H4 (cell line): ENCODE results near the gene RPUSD1. TPM values are rescaled to one million over a fixed set of nuclear protein-coding genes. Genes with fewer than 3 reads are reported as not detected.
A peak's percentile ranks its signal among the peaks of the same experiment; 100 is the strongest.

Source experiments
- DNase-seq: peaks from one replicate; pipeline ENCODE4 v3.0.0-alpha.2; 2015; ENCODE audit warnings: low spot score
- total RNA-seq: library from RNA; depleted of rRNA; stranded (reverse); fragments of >200 nt; shearing (Covaris generic); gene quantifications from 2 replicates; pipeline ENCODE4 v1.2.3, GENCODE V29; 2014

RPUSD1 gene
- total RNA-seq, 1 experiment from 2014 or later = 18.6 TPM

- no peak for DNase-seq
These were observed 30.4 kb upstream of the RPUSD1 start for GRCh38 chr16:818592-818991.

- DNase-seq = no peak
These were observed 30.0 kb upstream of the RPUSD1 start for GRCh38 chr16:818132-818531.

- no peak for DNase-seq
These were observed 29.1 kb upstream of the RPUSD1 start for GRCh38 chr16:817001-817906.

GRCh38 chr16:815861-816260, 27.7 kb upstream of the RPUSD1 start:
- DNase-seq = no peak

- DNase-seq = no peak
These were observed 26.8 kb upstream of the RPUSD1 start for GRCh38 chr16:814974-815373.

- DNase-seq = no peak
These were observed 25.8 kb upstream of the RPUSD1 start for GRCh38 chr16:813916-814412.

- no peak for DNase-seq
These were observed 25.2 kb upstream of the RPUSD1 start for GRCh38 chr16:813204-813915.

GRCh38 chr16:808085-808386, 19.9 kb upstream of the RPUSD1 start:
- DNase-seq = no peak

GRCh38 chr16:807347-808084, 19.3 kb upstream of the RPUSD1 start:
- DNase-seq = peak; percentile 94

- no peak for DNase-seq
These were observed 17.3 kb upstream of the RPUSD1 start for GRCh38 chr16:805474-805873.

GRCh38 chr16:804193-805048, 16.2 kb upstream of the RPUSD1 start:
- DNase-seq = no peak

GRCh38 chr16:803754-804080, 15.5 kb upstream of the RPUSD1 start:
- no peak for DNase-seq

- DNase-seq = no peak
These were observed 15.0 kb upstream of the RPUSD1 start for GRCh38 chr16:802914-803753.

- DNase-seq = no peak
These were observed 14.3 kb upstream of the RPUSD1 start for GRCh38 chr16:802461-802860.

- no peak for DNase-seq
These were observed 13.6 kb upstream of the RPUSD1 start for GRCh38 chr16:801584-802363.

- no peak for DNase-seq
These were observed 12.8 kb upstream of the RPUSD1 start for GRCh38 chr16:800834-801511.

GRCh38 chr16:799948-800833, 12.0 kb upstream of the RPUSD1 start, which contains the start of gene GNG13:
TSS of gene GNG13 (minus strand) at chr16:800734. CDS start at chr16:799077, 1,657 bp downstream.
- DNase-seq = no peak
